Inflammatory macrophage treated with lipopolysaccharide for 1 hour (primary cell): Measurements from ENCODE around the gene C20orf96.
"Not testable (repeated sequence)": the region's sequence is repeated elsewhere in the genome, so short reads cannot be mapped to it uniquely, and the experiment has no call there.

Source experiments
- DNase-seq, 2 donors: peaks; one replicate each; pipeline ENCODE4 v3.0.0-alpha.2; 2020 to 2022

The C20orf96 gene

GRCh38 chr20:226958-227357, 63.6 kb downstream of the C20orf96 start, which contains the start of gene DEFB129:
DEFB129 (plus strand) TSS chr20:227258; CDS start chr20:227289, 31 bp downstream.
- no peak for DNase-seq

- not testable (repeated sequence) for DNase-seq
These were observed 64.7 kb downstream of the C20orf96 start for GRCh38 chr20:225879-226278.

GRCh38 chr20:221258-221830, 69.2 kb downstream of the C20orf96 start:
- no peak for DNase-seq
